Measurements from ENCODE around the gene EVA1B.

DNA sequence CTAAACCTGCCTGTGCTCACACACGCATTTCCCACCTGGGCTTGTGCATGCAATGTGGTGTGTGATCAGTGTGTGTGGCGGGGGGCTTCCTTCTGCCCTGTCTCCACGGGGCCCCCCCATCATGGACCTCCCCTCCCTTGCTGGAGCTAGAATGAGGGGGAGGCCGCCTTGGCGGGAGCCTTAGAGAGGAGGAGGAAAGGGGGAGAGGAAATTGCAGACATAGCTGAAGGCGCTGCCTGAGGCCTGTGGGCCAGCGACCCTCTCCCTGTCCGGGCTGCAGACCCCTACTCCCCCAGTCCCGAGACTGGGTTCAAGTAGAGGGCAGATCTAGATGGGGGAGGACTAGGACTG lies 883 bp upstream of the EVA1B start:
- TF ChIP-seq, protein P1, sequence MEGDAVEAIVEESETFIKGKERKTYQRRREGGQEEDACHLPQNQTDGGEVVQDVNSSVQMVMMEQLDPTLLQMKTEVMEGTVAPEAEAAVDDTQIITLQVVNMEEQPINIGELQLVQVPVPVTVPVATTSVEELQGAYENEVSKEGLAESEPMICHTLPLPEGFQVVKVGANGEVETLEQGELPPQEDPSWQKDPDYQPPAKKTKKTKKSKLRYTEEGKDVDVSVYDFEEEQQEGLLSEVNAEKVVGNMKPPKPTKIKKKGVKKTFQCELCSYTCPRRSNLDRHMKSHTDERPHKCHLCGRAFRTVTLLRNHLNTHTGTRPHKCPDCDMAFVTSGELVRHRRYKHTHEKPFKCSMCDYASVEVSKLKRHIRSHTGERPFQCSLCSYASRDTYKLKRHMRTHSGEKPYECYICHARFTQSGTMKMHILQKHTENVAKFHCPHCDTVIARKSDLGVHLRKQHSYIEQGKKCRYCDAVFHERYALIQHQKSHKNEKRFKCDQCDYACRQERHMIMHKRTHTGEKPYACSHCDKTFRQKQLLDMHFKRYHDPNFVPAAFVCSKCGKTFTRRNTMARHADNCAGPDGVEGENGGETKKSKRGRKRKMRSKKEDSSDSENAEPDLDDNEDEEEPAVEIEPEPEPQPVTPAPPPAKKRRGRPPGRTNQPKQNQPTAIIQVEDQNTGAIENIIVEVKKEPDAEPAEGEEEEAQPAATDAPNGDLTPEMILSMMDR (IDR thresholded peaks at IDR 0.05), result no peak
- TF ChIP-seq POLR2A (IDR thresholded peaks at IDR 0.05) (no peak), EP300 (IDR thresholded peaks at IDR 0.05) (no peak)

Measured in gastroesophageal sphincter (tissue), 3 donors.